ENCODE data around the gene DIPK1A.

GRCh38 chr1:92972409-92973129 lies 11.3 kb upstream of the DIPK1A start:
- TF ChIP-seq GATA2 (IDR thresholded peaks at IDR 0.05; ENCODE audit: low read depth, low read length) (no peak), GATA3 (IDR thresholded peaks at IDR 0.05; ENCODE audit: low read depth, low read length) (no peak)
